Stomach (tissue), 9 donors: ENCODE measurements around the gene PCED1B. TPM values are rescaled to one million over a fixed set of nuclear protein-coding genes. Genes with fewer than 3 reads are reported as not detected.
"Not testable (repeated sequence)": the region's sequence is repeated elsewhere in the genome, so short reads cannot be mapped to it uniquely, and the experiment has no call there.

Source experiments
- DNase-seq, 2 donors: peaks; one replicate each; pipeline versions ENCODE4 v3.0.0 to v3.0.0-alpha.2; 2013 to 2019
- H3K27ac ChIP-seq, 5 donors: fragments of 200-600 bp in 4 of 5; sonication (generic) in 4 of 5; one replicate each; pipeline ENCODE4 v1.5.1; 2013 to 2019; ENCODE audit warnings: mild to moderate bottlenecking in 1 of 5, moderate library complexity in 1 of 5
- H3K27me3 ChIP-seq, 3 donors: fragments of 200-600 bp; sonication (generic); one replicate each; pipeline ENCODE4 v1.5.1; 2017 to 2019; ENCODE audit warnings: mixed run types in 1 of 3
- H3K36me3 ChIP-seq, 4 donors: fragments of 200-600 bp; sonication (generic); 1 replicate in 3 of 4; 2 replicates in 1 of 4; pipeline ENCODE4 v1.5.1; 2016 to 2019
- H3K4me1 ChIP-seq, 4 donors: fragments of 200-600 bp; sonication (generic); one replicate each; pipeline ENCODE4 v1.5.1; 2016 to 2019
- H3K4me3 ChIP-seq, 4 donors: fragments of 200-600 bp; sonication (generic) in 3 of 4; one replicate each; pipeline ENCODE4 v1.5.1; 2016 to 2019; ENCODE audit warnings: mild to moderate bottlenecking in 1 of 4
- H3K9me3 ChIP-seq, 4 donors: fragments of 200-600 bp; sonication (generic); one replicate each; pipeline ENCODE4 v1.5.1; 2016 to 2019
- CTCF ChIP-seq, 7 experiments: fragments of 450-650 bp in 4 of 7; fragments of 200-600 bp in 3 of 7; sonication (generic) in 3 of 7; IDR thresholded peaks; one replicate each; pipeline ENCODE4 v1.5.1; 2016 to 2019; ENCODE audit warnings: antibody characterized with exemption in 7 of 7, control low read depth in 2 of 7, mild to moderate bottlenecking in 1 of 7
- EP300 ChIP-seq: sonication (generic); formaldehyde crosslinking; IDR thresholded peaks from one replicate; pipeline ENCODE4 v1.6.1; 2017; ENCODE audit warnings: antibody characterized with exemption
- POLR2A ChIP-seq, 4 donors: fragments of 450-650 bp; IDR thresholded peaks; one replicate each; pipeline ENCODE4 v1.6.1; 2016; ENCODE audit warnings: antibody characterized with exemption in 4 of 4, control low read depth in 2 of 4, mild to moderate bottlenecking in 1 of 4, moderate library complexity in 1 of 4
- POLR2AphosphoS5 ChIP-seq, 3 donors: sonication (generic); formaldehyde crosslinking; IDR thresholded peaks; one replicate each; pipeline ENCODE4 v1.6.1; 2016; ENCODE audit warnings: antibody characterized with exemption in 3 of 3
- WGBS, 5 donors: extraction: QIAGEN DNeasy Blood & Tissue Kit in 3 of 5; methylation state at CpG; one replicate each; pipeline versions ENCODE4 v1.1.5 to v1.1.7; 2013 to 2018; 5-methylcytosine and 5-hydroxymethylcytosine counted together
- intact Hi-C: fragments of 100-400 bp; cut with DNase I; formaldehyde crosslinking; loops from one replicate; pipeline ENCODE4 v1.15.1; 2023; ENCODE audit warnings: low total_unique reads
- polyA plus RNA-seq, 3 donors: library from polyadenylated mRNA; stranded (reverse); fragments of 200-250 nt; gene quantifications; one replicate each; pipeline ENCODE4 v1.2.3, GENCODE V29; 2013
- total RNA-seq, 5 donors: library from RNA; depleted of rRNA; stranded (reverse); fragments of >200 nt; gene quantifications; one replicate each; pipeline versions ENCODE4 v1.1.0 to v1.2.3, GENCODE V29; 2014 to 2016
- donor health status: healthy with polysubstance abuse.
- donor health status: Bipolar disorder and iron deficiency.
- donor health status: healthy.

Gene PCED1B
- total and polyA plus RNA-seq, 8 donors, result 0.73 to 7.6 (median 2.4) TPM; not detected in 1

- Histone ChIP-seq H3K4me1 (no peaks in the 10 kb centered on the region), H3K4me3 (no peak overlapping the region), H3K27me3 (no peaks in the 10 kb centered on the region), H3K9me3 (no peaks in the 10 kb centered on the region), H3K36me3 (no peaks in the 10 kb centered on the region), H3K27ac (no peak overlapping the region)
- intact Hi-C loops, result no loop called here
- no peak for DNase-seq
- 87 to 91% (median 90%) methylated on average over 6 of the region's 6 CpGs for WGBS, 5 donors
- TF ChIP-seq POLR2AphosphoS5 (IDR thresholded peaks at IDR 0.05) (no peak), CTCF (IDR thresholded peaks at IDR 0.05) (no peak)
Observed at GRCh38 chr12:47111854-47112253, 32.4 kb downstream of the PCED1B start.

DNA sequence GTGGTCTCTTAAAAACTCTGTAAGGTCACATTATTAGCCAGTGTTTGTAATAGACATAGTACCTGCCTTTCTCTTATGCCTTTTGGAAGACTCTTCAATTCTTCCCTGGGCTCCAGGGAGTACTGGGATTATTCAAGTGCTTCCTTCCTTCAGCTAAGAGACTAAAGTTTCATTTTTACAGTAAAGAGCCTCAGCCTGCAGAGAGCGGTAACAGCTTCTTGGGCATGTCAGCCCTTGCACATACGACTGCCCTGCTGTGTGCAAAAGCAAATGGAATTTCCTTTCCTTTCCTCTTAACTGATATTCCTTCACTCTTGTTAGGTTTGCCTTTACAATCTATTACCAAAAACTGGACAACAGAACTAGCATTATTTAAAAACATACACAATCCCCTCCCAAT lies 33.3 kb downstream of the PCED1B start:
- no peak overlapping the region for H3K4me3 ChIP-seq
- intact Hi-C loops, result no loop called here
- TF ChIP-seq POLR2AphosphoS5 (IDR thresholded peaks at IDR 0.05), result no peak
- TF ChIP-seq POLR2A (IDR thresholded peaks at IDR 0.05), result no peak
- TF ChIP-seq EP300, result no peak
- TF ChIP-seq CTCF (IDR thresholded peaks at IDR 0.05), result no peak
- DNase-seq, result no peak
- no peaks in the 10 kb centered on the region for H3K36me3 ChIP-seq
- H3K4me1 ChIP-seq, result no peaks in the 10 kb centered on the region
- 66 to 85% (median 81%) methylated on average over 2 of the region's 2 CpGs for WGBS, 5 donors
- H3K27me3 ChIP-seq, result no peaks in the 10 kb centered on the region
- H3K9me3 ChIP-seq, result no peaks in the 10 kb centered on the region
- no peak overlapping the region for H3K27ac ChIP-seq

GRCh38 chr12:47114481-47114892 lies 35.1 kb downstream of the PCED1B start:
- intact Hi-C loops, result no loop called here
- DNase-seq, result no peak
- Histone ChIP-seq H3K27ac (no peak overlapping the region), H3K4me3 (no peak overlapping the region), H3K36me3 (no peaks in the 10 kb centered on the region), H3K4me1 (no peaks in the 10 kb centered on the region), H3K27me3 (no peaks in the 10 kb centered on the region), H3K9me3 (no peaks in the 10 kb centered on the region)
- TF ChIP-seq POLR2AphosphoS5 (IDR thresholded peaks at IDR 0.05) (no peak), EP300 (no peak), CTCF (IDR thresholded peaks at IDR 0.05) (no peak)
- WGBS, 5 donors, result 74 to 87% (median 79%) methylated on average over 5 of the region's 5 CpGs

DNA sequence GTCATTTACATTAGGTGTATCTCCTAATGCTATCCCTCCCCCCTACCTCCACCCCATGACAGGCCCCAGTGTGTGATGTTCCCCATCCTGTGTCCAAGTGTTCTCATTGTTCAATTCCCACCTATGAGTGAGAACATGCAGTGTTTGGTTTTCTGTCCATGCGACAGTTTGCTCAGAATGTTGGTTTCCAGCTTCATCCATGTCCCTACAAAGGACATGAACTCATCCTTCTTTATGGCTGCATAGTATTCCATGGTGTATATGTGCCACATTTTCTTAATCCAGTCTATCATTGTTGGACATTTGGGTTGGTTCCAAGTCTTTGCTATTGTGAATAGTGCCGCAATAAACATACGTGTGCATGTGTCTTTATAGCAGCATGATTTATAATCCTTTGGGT lies 37.9 kb downstream of the PCED1B start:
- WGBS, 5 donors, result 71 to 100% (median 93%) methylated on average over 1 to 3 of the region's 3 CpGs
- H3K27me3 ChIP-seq, H3K4me1 ChIP-seq, intact Hi-C loops, H3K9me3 ChIP-seq, H3K4me3 ChIP-seq, H3K27ac ChIP-seq, DNase-seq, H3K36me3 ChIP-seq: not testable (repeated sequence)

GRCh38 chr12:47120736-47121135 lies 41.3 kb downstream of the PCED1B start:
- TF ChIP-seq POLR2AphosphoS5 (IDR thresholded peaks at IDR 0.05), result no peak
- no peak for TF ChIP-seq EP300
- TF ChIP-seq POLR2A (IDR thresholded peaks at IDR 0.05), result no peak
- intact Hi-C loops, result no loop called here
- no peak overlapping the region for H3K27ac ChIP-seq
- 87 to 93% (median 91%) methylated on average over 3 of the region's 3 CpGs for WGBS, 5 donors
- H3K9me3 ChIP-seq, result no peaks in the 10 kb centered on the region
- H3K4me3 ChIP-seq, result no peak overlapping the region
- H3K36me3 ChIP-seq, result no peaks in the 10 kb centered on the region
- no peaks in the 10 kb centered on the region for H3K27me3 ChIP-seq
- DNase-seq, result no peak
- H3K4me1 ChIP-seq, result no peaks in the 10 kb centered on the region
